NCI-H1436 treated with DMSO at 0.1 percent for 48 hours (cell line): ENCODE measurements around the gene PI3.
"Not testable (repeated sequence)": the region's sequence is repeated elsewhere in the genome, so short reads cannot be mapped to it uniquely, and the experiment has no call there.

ENCODE experiments used
- DNase-seq: peaks from one replicate; lab custom pipeline; 2025; lab: John Stamatoyannopoulos, UW

The PI3 gene

GRCh38 chr20:45174434-45175364 is at the start of gene PI3:
Gene PI3 (plus strand): TSS chr20:45174902. CDS start chr20:45174923, 21 bp downstream.
- DNase-seq, result no peak

GRCh38 chr20:45128099-45128498 is 46.6 kb upstream of the PI3 start:
- no peak for DNase-seq

GRCh38 chr20:45136911-45137310 is 37.8 kb upstream of the PI3 start:
- DNase-seq, result no peak

- no peak for DNase-seq
Observed at GRCh38 chr20:45138561-45139300, 36.0 kb upstream of the PI3 start.

GRCh38 chr20:45139733-45140375 is 34.8 kb upstream of the PI3 start:
- not testable (repeated sequence) for DNase-seq

- no peak for DNase-seq
Observed at GRCh38 chr20:45140836-45141235, 33.9 kb upstream of the PI3 start.

GRCh38 chr20:45149062-45149461 is 25.6 kb upstream of the PI3 start:
- DNase-seq, result no peak

- DNase-seq, result no peak
Observed at GRCh38 chr20:45152405-45152804, 22.3 kb upstream of the PI3 start.

- no peak for DNase-seq
Observed at GRCh38 chr20:45153147-45153546, 21.6 kb upstream of the PI3 start.

GRCh38 chr20:45153752-45154151 is 20.9 kb upstream of the PI3 start:
- DNase-seq, result no peak

GRCh38 chr20:45154183-45154582 is 20.5 kb upstream of the PI3 start:
- DNase-seq, result no peak

- not testable (repeated sequence) for DNase-seq
Observed at GRCh38 chr20:45154794-45155193, 19.9 kb upstream of the PI3 start.

- DNase-seq, result no peak
Observed at GRCh38 chr20:45156713-45157112, 18.0 kb upstream of the PI3 start.

GRCh38 chr20:45157962-45158361 is 16.7 kb upstream of the PI3 start:
- no peak for DNase-seq

- no peak for DNase-seq
Observed at GRCh38 chr20:45163083-45163803, 11.5 kb upstream of the PI3 start.

GRCh38 chr20:45164906-45165305 is 9.8 kb upstream of the PI3 start:
- DNase-seq, result no peak

- no peak for DNase-seq
Observed at GRCh38 chr20:45173522-45173921, 1.2 kb upstream of the PI3 start.

- no peak for DNase-seq
Observed at GRCh38 chr20:45176526-45177267, 2.0 kb downstream of the PI3 start.

- no peak for DNase-seq
Observed at GRCh38 chr20:45179166-45179565, 4.5 kb downstream of the PI3 start.

- DNase-seq, result no peak
Observed at GRCh38 chr20:45181639-45182038, 6.9 kb downstream of the PI3 start.

- DNase-seq, result no peak
Observed at GRCh38 chr20:45183084-45183483, 8.4 kb downstream of the PI3 start.
